K562 (cell line): Measurements from ENCODE around the gene ITPR3. TPM values are rescaled to one million over a fixed set of nuclear protein-coding genes. Genes with fewer than 3 reads are reported as not detected.
A peak's percentile ranks its signal among the peaks of the same experiment; 100 is the strongest.

Experiments
- ATAC-seq: fragments of 200-7000 bp; cut with Tn5 transposase; 3 replicates; pipeline ENCODE4 v1.9.1; 2020; ENCODE audit warnings: moderate library complexity
- BruUV-seq: library from RNA; stranded (reverse); fragments of 400-500 nt; replicated peaks from 2 replicates; lab custom pipeline; 2021; lab: Mats Ljungman, UMichigan
- CTCF ChIA-PET: fragments of 300-600 bp; formaldehyde crosslinking; extraction: SDS; loops from one replicate; lab custom pipeline; 2021; ENCODE audit warnings: low intra/inter-chr PET ratio; lab: Yijun Ruan, JAX
- POLR2A ChIA-PET: fragments of 300-600, 350-650 bp; sonication (Branson Sonifier 250); formaldehyde crosslinking; extraction: SDS; loops from one replicate; lab custom pipeline; 2021; ENCODE audit warnings: antibody characterized with exemption, inconsistent platforms; lab: Yijun Ruan, JAX
- DNase-seq, 4 experiments: peaks; one replicate each; pipeline versions ENCODE4 v3.0.0 to v3.0.0-alpha.2; 2011 to 2018; ENCODE audit warnings: low spot score in 3 of 4, mixed read lengths in 3 of 4; ENCODE audit errors: extremely low read depth in 1 of 4
- FAIRE-seq: peaks from 2 replicates; lab custom pipeline; 2011; peaks lifted over from hg19 to GRCh38; lab: Jason Lieb, UNC
- H2AFZ ChIP-seq: 2 replicates; pipeline ENCODE4 v1.6.0; 2011; ENCODE audit warnings: low read depth, low read length, control low read depth, inconsistent platforms
- H3K27ac ChIP-seq: fragments of 200-600 bp; 3 replicates; pipeline ENCODE4 v1.8.0; 2011; ENCODE audit warnings: low read depth, mild to moderate bottlenecking, control low read depth, inconsistent platforms, low read length, moderate library complexity, mixed read lengths; ENCODE audit errors: extremely low read depth
- H3K27me3 ChIP-seq, 2 experiments: fragments of 300-600 bp in 1 of 2; 2 replicates in 1 of 2; 3 replicates in 1 of 2; pipeline versions ENCODE4 v1.6.0 to v1.8.0; 2011; ENCODE audit warnings: inconsistent platforms in 2 of 2, low read length in 2 of 2, mild to moderate bottlenecking in 1 of 2, mixed read lengths in 1 of 2, moderate library complexity in 1 of 2; ENCODE audit not compliant: control insufficient read depth in 2 of 2, insufficient read depth in 2 of 2
- H3K36me3 ChIP-seq: fragments of 300-600 bp; 3 replicates; pipeline ENCODE4 v1.8.0; 2011; ENCODE audit warnings: mild to moderate bottlenecking, low read length, inconsistent platforms; ENCODE audit not compliant: control insufficient read depth, insufficient read depth
- H3K4me1 ChIP-seq, 2 experiments: fragments of 200-600 bp in 1 of 2; replicated peaks in 1 of 2; 2 replicates in 1 of 2; 3 replicates in 1 of 2; pipeline versions ENCODE4 v1.5.1 to v1.8.0; 2011; ENCODE audit warnings: inconsistent platforms in 2 of 2, low read length in 2 of 2, mild to moderate bottlenecking in 1 of 2, mixed read lengths in 1 of 2, moderate library complexity in 1 of 2; ENCODE audit not compliant: control insufficient read depth in 2 of 2, insufficient read depth in 2 of 2
- H3K4me2 ChIP-seq: 2 replicates; pipeline ENCODE4 v1.6.1; 2011; ENCODE audit warnings: low read length, control low read depth, inconsistent platforms, mixed read lengths; ENCODE audit not compliant: insufficient read depth
- H3K4me3 ChIP-seq: fragments of 200-600 bp; sonication (generic), shearing (Covaris generic); 2 replicates; pipeline ENCODE4 v1.5.1; 2016; ENCODE audit warnings: control low read depth, inconsistent platforms
- H3K79me2 ChIP-seq: fragments of 200-600 bp; 3 replicates; pipeline ENCODE4 v1.8.0; 2011; ENCODE audit warnings: low read length, inconsistent platforms; ENCODE audit not compliant: control insufficient read depth, insufficient read depth
- H3K9ac ChIP-seq, 2 experiments: 2 replicates each; pipeline versions ENCODE4 v1.6.0 to v1.6.1; 2011; ENCODE audit warnings: low read depth in 2 of 2, low read length in 2 of 2, control low read depth in 1 of 2, inconsistent platforms in 1 of 2, mild to moderate bottlenecking in 1 of 2, mixed read lengths in 1 of 2; ENCODE audit not compliant: insufficient read depth in 1 of 2
- H3K9me1 ChIP-seq: one replicate; pipeline ENCODE4 v1.6.0; 2011; ENCODE audit warnings: inconsistent platforms, mild to moderate bottlenecking, low read length, moderate library complexity; ENCODE audit not compliant: control insufficient read depth, insufficient read depth
- H3K9me3 ChIP-seq: replicated peaks from 2 replicates; pipeline ENCODE4 v1.5.1; 2011; ENCODE audit warnings: low read depth, low read length, inconsistent platforms; ENCODE audit not compliant: control insufficient read depth, insufficient read depth
- H4K20me1 ChIP-seq: replicated peaks from 2 replicates; pipeline ENCODE4 v1.6.1; 2011; ENCODE audit warnings: low read length, inconsistent platforms, mixed read lengths; ENCODE audit not compliant: control insufficient read depth, insufficient read depth
- ATF3 ChIP-seq, 2 experiments: fragments of 450-650 bp in 1 of 2; sonication (generic) in 1 of 2; formaldehyde crosslinking in 1 of 2; IDR thresholded peaks in 1 of 2; conservative IDR thresholded peaks in 1 of 2; 2 replicates each; pipeline versions ENCODE4 v1.6.1 to v1.8.1; 2016 to 2023; ENCODE audit warnings: mild to moderate bottlenecking in 2 of 2, moderate library complexity in 2 of 2, inconsistent platforms in 1 of 2, missing genetic modification reagents in 1 of 2
- CBX1 ChIP-seq: sonication (generic); IDR thresholded peaks from 2 replicates; pipeline ENCODE4 v1.6.1; 2016; ENCODE audit warnings: antibody characterized with exemption, low read depth, mild to moderate bottlenecking
- ETV5 ChIP-seq: sonication (generic); formaldehyde crosslinking; IDR thresholded peaks from 2 replicates; pipeline ENCODE4 v1.4.0; 2020; ENCODE audit warnings: low read depth, mild to moderate bottlenecking, missing genetic modification reagents
- FOXO4 ChIP-seq: fragments of 450-650 bp; formaldehyde crosslinking; IDR thresholded peaks from 2 replicates; pipeline ENCODE4 v1.4.0; 2020; ENCODE audit warnings: mild to moderate bottlenecking, moderate library complexity
- MAX ChIP-seq: sonication (generic); formaldehyde crosslinking; IDR thresholded peaks from 2 replicates; pipeline ENCODE4 v1.9.0; 2022; ENCODE audit warnings: mild to moderate bottlenecking, missing genetic modification reagents
- MTF1 ChIP-seq: fragments of 250-450 bp; sonication (Bioruptor Pico); IDR thresholded peaks from 2 replicates; pipeline ENCODE4 v1.9.0; 2021; ENCODE audit warnings: moderate library complexity, mild to moderate bottlenecking, inconsistent platforms, borderline replicate concordance
- NEUROD1 ChIP-seq: fragments of 150-350 bp; IDR thresholded peaks from 2 replicates; pipeline ENCODE4 v1.6.1; 2014; ENCODE audit warnings: borderline replicate concordance, low read length, low read depth; ENCODE audit not compliant: partially characterized antibody
- RBFOX2 ChIP-seq: fragments of 200-400 bp; formaldehyde crosslinking; IDR thresholded peaks from 2 replicates; pipeline ENCODE4 v1.6.1; 2017; ENCODE audit warnings: low read depth, mild to moderate bottlenecking, low read length, moderate library complexity
- SAP30 ChIP-seq: fragments of 200-600 bp; sonication (generic); IDR thresholded peaks from 2 replicates; pipeline ENCODE4 v1.6.1; 2012; ENCODE audit warnings: borderline replicate concordance, low read depth, mild to moderate bottlenecking, moderate library complexity, low read length, control low read depth, inconsistent platforms; ENCODE audit not compliant: insufficient read depth, poor library complexity, severe bottlenecking
- TEAD2 ChIP-seq: fragments of 450-650 bp; IDR thresholded peaks from 2 replicates; pipeline ENCODE4 v1.6.1; 2016; ENCODE audit warnings: missing genetic modification characterization, control low read depth, missing compliant biosample characterization
- ZNF165 ChIP-seq: fragments of 250-450 bp; sonication (Bioruptor Pico); IDR thresholded peaks from 2 replicates; pipeline ENCODE4 v1.4.0; 2020; ENCODE audit warnings: borderline replicate concordance
- ZNF408 ChIP-seq: fragments of 250-450 bp; sonication (Bioruptor Pico); IDR thresholded peaks from 2 replicates; pipeline ENCODE4 v1.4.0; 2020; ENCODE audit warnings: low read depth, mild to moderate bottlenecking, moderate library complexity
- WGBS: fragments of 100-300 bp; shearing (Covaris generic); methylation state at CpG from one replicate; pipeline ENCODE4 v1.1.6; 2016; ENCODE audit warnings: low coverage, mixed read lengths; ENCODE audit not compliant: insufficient coverage; ENCODE audit errors: missing lambda C conversion rate; 5-methylcytosine and 5-hydroxymethylcytosine counted together
- in situ Hi-C: fragments of 300-500 bp; cut with MboI; formaldehyde crosslinking; loops from 4 replicates; pipeline ENCODE4 v1.15.0; 2018; ENCODE audit warnings: inconsistent platforms, mixed read lengths
- intact Hi-C: fragments of 100-400 bp; cut with micrococcal nuclease; formaldehyde crosslinking; loops from 2 replicates; pipeline ENCODE4 v1.14.2; 2022
- polyA plus RNA-seq, 8 experiments: library from polyadenylated mRNA; depleted of rRNA in 4 of 8; stranded (reverse) in 5 of 8; unstranded in 3 of 8; fragments of >200 nt; fragmentation: Nextera tagmentation in 2 of 8; fragmentation: Illumina TruSeq in 1 of 8; extraction: Ambion mirVana in 2 of 8; extraction: Trizol in 1 of 8; gene quantifications; 2 replicates each; pipeline versions ENCODE4 v1.2.1 to v1.2.3, GENCODE V29; 2011 to 2014; ENCODE audit warnings: inconsistent platforms in 1 of 8, missing spikeins in 1 of 8
- total RNA-seq, 7 experiments: library from RNA; depleted of rRNA in 6 of 7; stranded (reverse); fragments of >200 nt in 6 of 7; fragmentation: Illumina TruSeq in 2 of 7; extraction: Trizol in 2 of 7; gene quantifications; 2 replicates each; pipeline versions ENCODE4 v1.2.1 to v1.2.3, GENCODE V29; 2011 to 2021; ENCODE audit warnings: low replicate concordance in 1 of 7
- TF ChIP-seq, protein P1 (sequence below): sonication (generic); formaldehyde crosslinking; IDR thresholded peaks from 2 replicates; pipeline ENCODE4 v1.8.0; 2022; ENCODE audit warnings: mild to moderate bottlenecking, missing genetic modification reagents
- TF ChIP-seq, protein P2 (sequence below): fragments of 250-450 bp; sonication (Bioruptor Pico); IDR thresholded peaks from 2 replicates; pipeline ENCODE4 v1.4.0; 2020; ENCODE audit warnings: borderline replicate concordance

Gene ITPR3
- total and polyA plus RNA-seq, 9 of the 15 experiments (the other 6 are each of a cell fraction or from before 2014, with no cell fraction given): 0.39 to 35.7 (median 13.2) TPM

DNA sequence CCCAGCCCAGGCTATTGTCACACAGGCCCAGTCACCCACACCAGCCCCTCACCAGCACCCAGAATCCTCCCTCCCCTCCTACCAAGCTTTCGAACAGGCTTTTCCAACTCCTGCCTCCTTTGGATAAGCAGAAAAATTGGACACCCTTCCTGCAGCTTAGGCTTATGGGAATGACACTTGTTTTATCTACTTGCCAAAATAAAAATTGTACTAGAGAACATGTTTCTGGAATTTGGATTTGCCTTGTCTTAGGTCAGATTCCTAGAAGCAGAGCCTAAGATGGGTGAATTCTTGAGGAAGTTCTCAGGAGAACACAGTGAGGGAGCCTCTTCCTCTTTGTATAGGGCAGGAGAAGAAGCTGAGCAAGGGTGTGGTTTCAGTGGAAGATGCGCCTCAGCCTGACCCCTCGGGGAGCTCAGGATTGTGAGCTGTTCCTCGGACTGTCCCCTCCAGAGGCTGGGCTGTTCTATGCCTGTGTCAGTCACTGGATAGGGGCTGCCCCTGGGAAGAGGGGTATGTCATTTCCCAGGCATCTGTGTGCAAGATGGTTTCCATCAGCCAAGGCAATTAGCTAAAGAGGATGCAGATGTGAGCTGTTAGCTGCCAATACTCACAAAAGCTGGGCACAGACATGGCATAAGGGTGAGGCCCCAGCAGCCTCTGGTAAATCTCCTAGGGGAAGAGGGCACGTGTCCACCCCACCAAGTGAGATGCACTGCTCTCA, 33.9 kb downstream of the ITPR3 start:
- Histone ChIP-seq H3K4me2 (no peak overlapping the region), H3K4me3 (no peak overlapping the region), H3K9me3 (no peaks in the 10 kb centered on the region), H4K20me1 (peaks cover 11% of the 10 kb centered on the region; the same call in 1 of the 2 replicates), H3K79me2 (peaks cover 4% of the 10 kb centered on the region; the same call in 1 of the 3 replicates), H3K27me3 (no peaks in the 10 kb centered on the region), H3K9me1 (no peaks in the 10 kb centered on the region), H3K27ac (no peak overlapping the region), H2AFZ (no peak overlapping the region), H3K4me1 (peaks cover 0 to 4% of the 10 kb centered on the region in 2 experiments; a peak in 1 of 5 replicates), H3K36me3 (peaks cover 53% of the 10 kb centered on the region; the same call in 2 of the 3 replicates), H3K9ac (0 out of 4 replicates have a peak overlapping the region, but pooled peaks of 1 of the 2 experiments have one; percentile 63)
- intact Hi-C loops: no loop called here
- no peak for DNase-seq
- no peak for FAIRE-seq
- no peak for TF ChIP-seq ETV5
- no peak for TF ChIP-seq SAP30
- no peak for TF ChIP-seq MTF1 (CRISPR knock-in tag)
- TF ChIP-seq MAX (CRISPR knock-in tag): no peak
- TF ChIP-seq, protein P1, sequence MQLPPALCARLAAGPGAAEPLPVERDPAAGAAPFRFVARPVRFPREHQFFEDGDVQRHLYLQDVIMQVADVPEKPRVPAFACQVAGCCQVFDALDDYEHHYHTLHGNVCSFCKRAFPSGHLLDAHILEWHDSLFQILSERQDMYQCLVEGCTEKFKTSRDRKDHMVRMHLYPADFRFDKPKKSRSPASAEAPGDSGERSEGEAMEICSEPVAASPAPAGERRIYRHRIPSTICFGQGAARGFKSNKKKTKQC (CRISPR knock-in tag): no peak
- TF ChIP-seq, protein P2, sequence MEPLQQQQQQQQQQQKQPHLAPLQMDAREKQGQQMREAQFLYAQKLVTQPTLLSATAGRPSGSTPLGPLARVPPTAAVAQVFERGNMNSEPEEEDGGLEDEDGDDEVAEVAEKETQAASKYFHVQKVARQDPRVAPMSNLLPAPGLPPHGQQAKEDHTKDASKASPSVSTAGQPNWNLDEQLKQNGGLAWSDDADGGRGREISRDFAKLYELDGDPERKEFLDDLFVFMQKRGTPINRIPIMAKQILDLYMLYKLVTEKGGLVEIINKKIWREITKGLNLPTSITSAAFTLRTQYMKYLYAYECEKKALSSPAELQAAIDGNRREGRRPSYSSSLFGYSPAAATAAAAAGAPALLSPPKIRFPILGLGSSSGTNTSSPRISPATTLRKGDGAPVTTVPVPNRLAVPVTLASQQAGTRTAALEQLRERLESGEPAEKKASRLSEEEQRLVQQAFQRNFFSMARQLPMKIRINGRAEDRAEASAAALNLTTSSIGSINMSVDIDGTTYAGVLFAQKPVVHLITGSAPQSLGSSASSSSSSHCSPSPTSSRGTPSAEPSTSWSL (CRISPR knock-in tag): no peak
- TF ChIP-seq RBFOX2: no peak
- no peak for TF ChIP-seq CBX1
- no peak for TF ChIP-seq TEAD2 (tag)
- TF ChIP-seq ZNF408 (CRISPR knock-in tag): no peak
- no peak for TF ChIP-seq ZNF165 (CRISPR knock-in tag)
- no peak for TF ChIP-seq NEUROD1
- no peak for TF ChIP-seq ATF3 (IDR thresholded peaks at IDR 0.05)
- TF ChIP-seq ATF3 (CRISPR knock-in tag; conservative IDR thresholded peaks at IDR 0.05): no peak
- TF ChIP-seq FOXO4 (CRISPR knock-in tag): no peak
- ChIA-PET POLR2A (interaction anchor here (0.6 to 1.2 kb wide), 3 partner anchors 9 to 371 kb away, joined by 3 read pairs; no protein-coding TSS in a partner anchor), CTCF (no interaction called here)
- in situ Hi-C loops: no loop called here
- ATAC-seq: no peak
- 52% methylated on average over 5 of the region's 5 CpGs for WGBS
- no TSS peak for BruUV-seq
